Activated naive CD4-positive, alpha-beta T cell treated with anti-CD3 and anti-CD28 coated beads, Interleukin-2, amount 10 ng/mL, durations not matched to agents 7 days and 5 days (primary cell): Measurements from ENCODE around the gene PRC1.

Source experiments
- CTCF ChIA-PET: fragments of 350-600 bp; sonication (Branson Sonifier 250); formaldehyde crosslinking; loops from one replicate; lab custom pipeline; 2021; ENCODE audit warnings: antibody characterized with exemption; lab: Charles Lee
- DNase-seq: peaks from one replicate; pipeline ENCODE4 v3.0.0-alpha.2; 2020
- H3K27ac Mint-ChIP-seq: one replicate; pipeline ENCODE4 v1.8.0; 2021; ENCODE audit warnings: mild to moderate bottlenecking, moderate library complexity, mixed read lengths
- H3K27me3 Mint-ChIP-seq: one replicate; pipeline ENCODE4 v1.8.0; 2021; ENCODE audit warnings: mild to moderate bottlenecking, mixed read lengths
- H3K36me3 Mint-ChIP-seq: one replicate; pipeline ENCODE4 v1.8.0; 2021; ENCODE audit warnings: mixed read lengths
- H3K4me1 Mint-ChIP-seq: one replicate; pipeline ENCODE4 v1.8.0; 2021; ENCODE audit warnings: mixed read lengths
- H3K4me3 Mint-ChIP-seq: one replicate; pipeline ENCODE4 v1.8.0; 2021; ENCODE audit warnings: mild to moderate bottlenecking, moderate library complexity, mixed read lengths
- H3K9me3 Mint-ChIP-seq: one replicate; pipeline ENCODE4 v1.8.0; 2021; ENCODE audit warnings: mixed read lengths

The PRC1 gene

GRCh38 chr15:90981681-90982080, 12.7 kb downstream of the PRC1 start:
- no peaks in the 10 kb centered on the region for H3K9me3 Mint-ChIP-seq
- peaks cover 31% of the 10 kb centered on the region for H3K4me1 Mint-ChIP-seq
- H3K27ac Mint-ChIP-seq = no peak overlapping the region
- CTCF ChIA-PET = interaction anchor here (1.0 kb wide), 1 partner anchor 26 kb away, joined by 3 read pairs; no protein-coding TSS in a partner anchor
- no peaks in the 10 kb centered on the region for H3K27me3 Mint-ChIP-seq
- DNase-seq = no peak
- no peak overlapping the region for H3K4me3 Mint-ChIP-seq
- H3K36me3 Mint-ChIP-seq = peaks cover 72% of the 10 kb centered on the region

- Mint-ChIP-seq H3K36me3 (peaks cover 79% of the 10 kb centered on the region), H3K27me3 (no peaks in the 10 kb centered on the region), H3K9me3 (no peaks in the 10 kb centered on the region), H3K4me1 (peaks cover 19% of the 10 kb centered on the region), H3K27ac (peak overlapping the region; percentile 20), H3K4me3 (no peak overlapping the region)
- no peak for DNase-seq
- CTCF ChIA-PET = interaction anchor here (0.9 to 3.4 kb wide), 3 partner anchors 10 to 54 kb away, joined by 3 to 11 read pairs (median 3); no protein-coding TSS in a partner anchor
Observed at GRCh38 chr15:90979582-90979981, 14.8 kb downstream of the PRC1 start.

GRCh38 chr15:90974216-90974615, 20.1 kb downstream of the PRC1 start:
- Mint-ChIP-seq H3K4me1 (no peaks in the 10 kb centered on the region), H3K27me3 (no peaks in the 10 kb centered on the region), H3K27ac (no peak overlapping the region), H3K9me3 (no peaks in the 10 kb centered on the region), H3K36me3 (peaks cover 65% of the 10 kb centered on the region), H3K4me3 (no peak overlapping the region)
- no peak for DNase-seq
- CTCF ChIA-PET = no interaction called here

GRCh38 chr15:90972133-90972532, 22.2 kb downstream of the PRC1 start:
- H3K9me3 Mint-ChIP-seq = no peaks in the 10 kb centered on the region
- H3K4me1 Mint-ChIP-seq = no peaks in the 10 kb centered on the region
- H3K27me3 Mint-ChIP-seq = no peaks in the 10 kb centered on the region
- peaks cover 71% of the 10 kb centered on the region for H3K36me3 Mint-ChIP-seq
- CTCF ChIA-PET = interaction anchor here (1.3 kb wide), 1 partner anchor 40 kb away, joined by 4 read pairs; the partner anchor contains the start of gene HDDC3
- no peak overlapping the region for H3K4me3 Mint-ChIP-seq
- no peak for DNase-seq
- H3K27ac Mint-ChIP-seq = no peak overlapping the region

GRCh38 chr15:90970274-90970673, 24.1 kb downstream of the PRC1 start:
- no peak for DNase-seq
- CTCF ChIA-PET = interaction anchor here (0.6 kb wide), 1 partner anchor 20 kb away, joined by 3 read pairs; no protein-coding TSS in a partner anchor
- H3K36me3 Mint-ChIP-seq = peaks cover 70% of the 10 kb centered on the region

GRCh38 chr15:90968434-90968833, 25.9 kb downstream of the PRC1 start:
- CTCF ChIA-PET = interaction anchor here (1.9 kb wide), 1 partner anchor 10 kb away, joined by 9 read pairs; no protein-coding TSS in a partner anchor
- Mint-ChIP-seq H3K36me3 (peaks cover 57% of the 10 kb centered on the region), H3K4me1 (no peaks in the 10 kb centered on the region), H3K4me3 (no peak overlapping the region), H3K9me3 (no peaks in the 10 kb centered on the region), H3K27ac (peak overlapping the region; percentile 42), H3K27me3 (no peaks in the 10 kb centered on the region)
- DNase-seq = no peak

More at GRCh38 chr15:90970274-90970673, 24.1 kb downstream of the PRC1 start:
- Mint-ChIP-seq H3K27ac (no peak overlapping the region), H3K4me1 (no peaks in the 10 kb centered on the region), H3K4me3 (no peak overlapping the region), H3K9me3 (no peaks in the 10 kb centered on the region), H3K27me3 (no peaks in the 10 kb centered on the region)

GRCh38 chr15:90967206-90967605, 27.1 kb downstream of the PRC1 start:
- no peak for DNase-seq
- Mint-ChIP-seq H3K36me3 (peaks cover 58% of the 10 kb centered on the region), H3K27me3 (no peaks in the 10 kb centered on the region), H3K4me1 (no peaks in the 10 kb centered on the region), H3K9me3 (no peaks in the 10 kb centered on the region), H3K27ac (no peak overlapping the region), H3K4me3 (no peak overlapping the region)
- CTCF ChIA-PET = interaction anchor here (1.9 kb wide), 1 partner anchor 9 kb away, joined by 9 read pairs; no protein-coding TSS in a partner anchor

GRCh38 chr15:90966262-90966661, 28.1 kb downstream of the PRC1 start:
- Mint-ChIP-seq H3K27ac (no peak overlapping the region), H3K36me3 (peaks cover 66% of the 10 kb centered on the region), H3K4me3 (no peak overlapping the region), H3K27me3 (no peaks in the 10 kb centered on the region), H3K4me1 (no peaks in the 10 kb centered on the region), H3K9me3 (no peaks in the 10 kb centered on the region)
- CTCF ChIA-PET = interaction anchor here (1.4 kb wide), 1 partner anchor 10 kb away, joined by 8 read pairs; no protein-coding TSS in a partner anchor
- DNase-seq = no peak

- DNase-seq = no peak
Observed at GRCh38 chr15:90962021-90962420, 32.3 kb downstream of the PRC1 start.

GRCh38 chr15:90960298-90961091, 33.8 kb downstream of the PRC1 start:
- Mint-ChIP-seq H3K36me3 (peaks cover 43% of the 10 kb centered on the region), H3K9me3 (no peaks in the 10 kb centered on the region), H3K27ac (no peak overlapping the region), H3K27me3 (no peaks in the 10 kb centered on the region), H3K4me1 (peaks cover 16% of the 10 kb centered on the region), H3K4me3 (no peak overlapping the region)
- DNase-seq = no peak
- CTCF ChIA-PET = interaction anchor here (1.1 to 1.3 kb wide), 2 partner anchors 28 to 89 kb away, joined by 6 to 8 read pairs; partner anchors contain the start of gene HDDC3

More at GRCh38 chr15:90962021-90962420, 32.3 kb downstream of the PRC1 start:
- peaks cover 51% of the 10 kb centered on the region for H3K36me3 Mint-ChIP-seq
- CTCF ChIA-PET = no interaction called here
- H3K27ac Mint-ChIP-seq = peak overlapping the region; percentile 40
- no peaks in the 10 kb centered on the region for H3K9me3 Mint-ChIP-seq
- no peak overlapping the region for H3K4me3 Mint-ChIP-seq
- no peaks in the 10 kb centered on the region for H3K27me3 Mint-ChIP-seq
- peaks cover 5% of the 10 kb centered on the region for H3K4me1 Mint-ChIP-seq

- H3K27ac Mint-ChIP-seq = peak overlapping the region; percentile 76
- H3K4me1 Mint-ChIP-seq = peaks cover 16% of the 10 kb centered on the region
- CTCF ChIA-PET = interaction anchor here (1.1 to 5.5 kb wide), 2 partner anchors 89 to 90 kb away, joined by 6 to 44 read pairs; no protein-coding TSS in a partner anchor
- peaks cover 40% of the 10 kb centered on the region for H3K36me3 Mint-ChIP-seq
- no peak for DNase-seq
- no peaks in the 10 kb centered on the region for H3K27me3 Mint-ChIP-seq
- no peaks in the 10 kb centered on the region for H3K9me3 Mint-ChIP-seq
- no peak overlapping the region for H3K4me3 Mint-ChIP-seq
Observed at GRCh38 chr15:90959894-90960293, 34.4 kb downstream of the PRC1 start.

GRCh38 chr15:90959028-90959595, 35.2 kb downstream of the PRC1 start:
- Mint-ChIP-seq H3K4me1 (peaks cover 20% of the 10 kb centered on the region), H3K27me3 (no peaks in the 10 kb centered on the region), H3K9me3 (no peaks in the 10 kb centered on the region), H3K4me3 (no peak overlapping the region), H3K36me3 (peaks cover 42% of the 10 kb centered on the region), H3K27ac (no peak overlapping the region)
- no peak for DNase-seq
- CTCF ChIA-PET = interaction anchor here (2.5 to 5.5 kb wide), 3 partner anchors 9 to 90 kb away, joined by 9 to 44 read pairs (median 31); no protein-coding TSS in a partner anchor

GRCh38 chr15:90957791-90958190, 36.5 kb downstream of the PRC1 start:
- DNase-seq = no peak
- Mint-ChIP-seq H3K9me3 (no peaks in the 10 kb centered on the region), H3K36me3 (peaks cover 46% of the 10 kb centered on the region), H3K27ac (peak overlapping the region; percentile 67), H3K4me3 (peak overlapping the region; percentile 68), H3K4me1 (peaks cover 27% of the 10 kb centered on the region), H3K27me3 (no peaks in the 10 kb centered on the region)
- CTCF ChIA-PET = interaction anchor here (0.7 to 6.9 kb wide), 12 partner anchors 10 to 320 kb away, joined by 3 to 77 read pairs (median 6); partner anchors contain the start of genes HDDC3, MAN2A2, UNC45A and VPS33B
